ENCODE results near the gene DCLK1.

DNA sequence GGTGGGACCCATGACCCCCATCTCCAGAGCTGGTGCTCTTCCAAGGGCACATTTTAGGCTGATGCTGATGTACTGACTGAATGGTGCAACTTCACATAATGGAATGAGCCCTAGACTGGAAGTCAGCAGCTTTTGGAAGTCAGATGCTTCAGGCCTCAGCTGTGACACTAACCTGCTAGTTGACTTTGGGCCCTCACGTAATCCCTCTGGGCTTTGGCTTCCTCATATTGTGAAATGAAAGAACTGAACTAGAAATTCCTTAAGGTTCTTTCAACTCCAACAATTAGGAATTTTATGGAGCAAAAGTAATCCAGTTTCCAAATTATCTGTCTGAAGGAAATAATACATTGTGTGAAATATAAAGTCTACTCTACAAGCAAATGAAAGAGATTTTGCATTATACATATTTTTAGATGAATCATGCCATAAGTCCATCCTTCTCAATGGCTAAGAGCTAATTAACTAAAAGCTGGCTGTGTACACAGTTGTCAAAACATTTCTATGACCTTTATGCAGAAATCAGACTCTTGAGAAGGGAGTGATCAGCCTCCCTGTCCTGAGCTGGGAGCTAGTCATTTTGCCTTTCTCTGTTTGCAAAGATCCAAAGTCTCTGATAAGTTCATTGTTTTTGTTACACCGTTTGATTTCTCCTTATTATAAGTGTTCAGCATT is 204.2 kb downstream of the DCLK1 start:
- TF ChIP-seq, protein P1, sequence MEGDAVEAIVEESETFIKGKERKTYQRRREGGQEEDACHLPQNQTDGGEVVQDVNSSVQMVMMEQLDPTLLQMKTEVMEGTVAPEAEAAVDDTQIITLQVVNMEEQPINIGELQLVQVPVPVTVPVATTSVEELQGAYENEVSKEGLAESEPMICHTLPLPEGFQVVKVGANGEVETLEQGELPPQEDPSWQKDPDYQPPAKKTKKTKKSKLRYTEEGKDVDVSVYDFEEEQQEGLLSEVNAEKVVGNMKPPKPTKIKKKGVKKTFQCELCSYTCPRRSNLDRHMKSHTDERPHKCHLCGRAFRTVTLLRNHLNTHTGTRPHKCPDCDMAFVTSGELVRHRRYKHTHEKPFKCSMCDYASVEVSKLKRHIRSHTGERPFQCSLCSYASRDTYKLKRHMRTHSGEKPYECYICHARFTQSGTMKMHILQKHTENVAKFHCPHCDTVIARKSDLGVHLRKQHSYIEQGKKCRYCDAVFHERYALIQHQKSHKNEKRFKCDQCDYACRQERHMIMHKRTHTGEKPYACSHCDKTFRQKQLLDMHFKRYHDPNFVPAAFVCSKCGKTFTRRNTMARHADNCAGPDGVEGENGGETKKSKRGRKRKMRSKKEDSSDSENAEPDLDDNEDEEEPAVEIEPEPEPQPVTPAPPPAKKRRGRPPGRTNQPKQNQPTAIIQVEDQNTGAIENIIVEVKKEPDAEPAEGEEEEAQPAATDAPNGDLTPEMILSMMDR (IDR thresholded peaks at IDR 0.05) = no peak
- no peak for TF ChIP-seq TCF7L2 (IDR thresholded peaks at IDR 0.05; ENCODE audit: low read depth, low read length)
- no peak for TF ChIP-seq POLR2AphosphoS5 (IDR thresholded peaks at IDR 0.05; ENCODE audit: low read depth, low read length)
